Fibroblast of the aortic adventitia (primary cell): ENCODE measurements around the gene METTL16. TPM values are rescaled to one million over a fixed set of nuclear protein-coding genes. Genes with fewer than 3 reads are reported as not detected.
A peak's percentile ranks its signal among the peaks of the same experiment; 100 is the strongest.
"Not testable (repeated sequence)": the region's sequence is repeated elsewhere in the genome, so short reads cannot be mapped to it uniquely, and the experiment has no call there.

Experiments used
- DNase-seq: peaks from one replicate; pipeline ENCODE4 v3.0.0-alpha.2; 2010; ENCODE audit warnings: low read depth
- H3K4me3 ChIP-seq: 2 replicates; pipeline ENCODE4 v1.5.1; 2011; ENCODE audit warnings: low read depth, mild to moderate bottlenecking, control low read depth, low read length, moderate library complexity
- total RNA-seq: library from RNA; depleted of rRNA; stranded (reverse); fragments of >200 nt; gene quantifications from 2 replicates; pipeline ENCODE4 v1.2.3, GENCODE V29; 2012; ENCODE audit warnings: low replicate concordance
- TF ChIP-seq, protein P1 (sequence below): IDR thresholded peaks from 2 replicates; pipeline ENCODE4 v1.5.1; 2011; ENCODE audit warnings: mild to moderate bottlenecking, low read length, control low read depth, inconsistent platforms; ENCODE audit not compliant: insufficient read depth

The METTL16 gene
- total RNA-seq, 1 donor: 18.7 TPM

DNA sequence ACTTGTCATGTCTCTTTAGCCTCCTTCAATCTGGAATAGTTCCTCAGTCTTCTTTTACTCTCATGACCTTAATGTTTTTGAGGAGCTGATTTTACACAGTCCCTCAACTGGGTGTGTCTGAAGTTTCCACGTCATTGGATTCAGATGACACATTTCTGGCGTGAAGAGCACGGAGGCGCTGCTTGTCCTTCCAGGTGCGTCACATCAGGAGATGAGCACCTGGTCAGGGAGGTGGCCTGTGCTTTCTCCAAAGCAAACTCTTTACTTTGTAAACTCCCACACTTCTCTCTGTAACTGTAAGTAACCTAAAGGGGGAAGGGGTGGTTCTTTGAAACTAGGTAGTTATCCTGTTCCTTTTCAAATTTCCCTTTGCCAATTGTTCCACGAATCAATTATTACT, 58.4 kb downstream of the METTL16 start:
- no peak for DNase-seq
- TF ChIP-seq, protein P1, sequence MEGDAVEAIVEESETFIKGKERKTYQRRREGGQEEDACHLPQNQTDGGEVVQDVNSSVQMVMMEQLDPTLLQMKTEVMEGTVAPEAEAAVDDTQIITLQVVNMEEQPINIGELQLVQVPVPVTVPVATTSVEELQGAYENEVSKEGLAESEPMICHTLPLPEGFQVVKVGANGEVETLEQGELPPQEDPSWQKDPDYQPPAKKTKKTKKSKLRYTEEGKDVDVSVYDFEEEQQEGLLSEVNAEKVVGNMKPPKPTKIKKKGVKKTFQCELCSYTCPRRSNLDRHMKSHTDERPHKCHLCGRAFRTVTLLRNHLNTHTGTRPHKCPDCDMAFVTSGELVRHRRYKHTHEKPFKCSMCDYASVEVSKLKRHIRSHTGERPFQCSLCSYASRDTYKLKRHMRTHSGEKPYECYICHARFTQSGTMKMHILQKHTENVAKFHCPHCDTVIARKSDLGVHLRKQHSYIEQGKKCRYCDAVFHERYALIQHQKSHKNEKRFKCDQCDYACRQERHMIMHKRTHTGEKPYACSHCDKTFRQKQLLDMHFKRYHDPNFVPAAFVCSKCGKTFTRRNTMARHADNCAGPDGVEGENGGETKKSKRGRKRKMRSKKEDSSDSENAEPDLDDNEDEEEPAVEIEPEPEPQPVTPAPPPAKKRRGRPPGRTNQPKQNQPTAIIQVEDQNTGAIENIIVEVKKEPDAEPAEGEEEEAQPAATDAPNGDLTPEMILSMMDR: no peak
- no peak overlapping the region for H3K4me3 ChIP-seq

DNA sequence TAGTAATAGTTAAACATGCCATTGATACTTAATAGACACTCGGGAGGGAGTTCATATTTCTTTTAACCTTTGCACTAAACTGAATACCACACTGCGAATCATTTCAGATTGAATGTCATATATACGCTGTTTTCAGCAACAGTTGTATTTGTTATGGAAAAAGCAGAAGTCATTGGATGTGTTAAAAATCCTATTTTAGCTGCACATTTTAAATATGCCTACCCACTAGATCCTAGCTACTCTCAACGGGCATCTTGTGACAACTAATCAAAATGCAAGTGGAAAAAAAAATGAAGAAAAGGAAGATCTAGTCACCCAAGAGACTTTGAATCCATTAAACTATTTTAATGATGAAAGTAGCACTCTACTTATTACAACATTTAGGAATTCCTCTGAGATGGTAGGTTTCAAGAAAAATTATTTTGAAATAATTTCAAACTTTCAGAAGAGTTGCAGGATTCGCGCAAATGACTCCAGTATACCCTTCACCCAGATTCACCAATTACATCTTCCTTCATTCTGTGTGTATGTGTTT, 59.4 kb downstream of the METTL16 start:
- TF ChIP-seq, protein P1: no peak
- no peak for DNase-seq

DNA sequence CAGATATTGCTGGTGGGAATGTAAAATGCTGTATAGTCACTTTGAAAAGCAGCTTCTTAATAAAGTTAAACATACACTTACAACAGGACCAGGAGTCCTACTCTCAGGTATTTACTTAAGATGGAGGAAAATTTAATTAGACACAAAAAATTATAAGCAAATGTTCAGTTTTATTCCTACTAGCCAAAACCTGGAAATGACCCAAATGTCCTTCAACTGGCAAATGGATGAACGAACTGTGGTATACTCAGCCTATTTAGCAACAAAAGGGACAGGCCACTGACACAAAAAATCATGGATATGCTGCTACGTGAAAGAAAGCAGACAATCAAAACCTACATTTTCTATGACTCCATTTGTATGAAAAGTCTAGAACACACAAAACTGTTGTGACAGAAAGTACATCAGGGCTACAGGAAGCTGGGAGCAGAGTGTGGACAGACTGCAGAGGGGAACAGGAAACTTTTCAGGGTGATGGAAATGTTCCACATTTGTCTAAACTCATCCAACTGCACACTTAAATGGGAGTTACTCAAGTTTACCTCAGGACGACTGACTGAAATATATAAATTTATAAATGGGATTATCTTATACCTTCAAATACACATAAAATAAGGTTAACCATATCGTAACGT, 61.6 kb downstream of the METTL16 start:
- DNase-seq: no peak
- TF ChIP-seq, protein P1: no peak
- H3K4me3 ChIP-seq: no peak overlapping the region

More for the DNA sequence above, 59.4 kb downstream of the METTL16 start:
- no peak overlapping the region for H3K4me3 ChIP-seq

DNA sequence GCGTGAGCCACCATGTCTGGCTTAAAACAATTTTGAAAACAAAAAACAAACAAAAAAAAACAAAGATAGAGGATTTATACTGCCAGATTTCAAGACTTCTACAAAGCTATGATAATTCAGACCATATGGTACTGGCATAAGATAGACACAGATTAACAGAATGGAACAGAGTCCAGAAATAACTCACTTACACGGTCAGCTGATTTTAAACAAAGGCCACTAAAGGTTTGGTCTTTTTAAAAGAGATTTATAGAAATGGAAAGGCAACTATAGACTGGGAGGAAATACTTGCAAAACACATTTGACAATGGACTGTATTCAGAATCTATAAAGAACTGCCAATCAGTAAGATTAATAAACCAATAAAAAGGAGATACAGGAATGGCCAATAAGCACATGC, 62.2 kb downstream of the METTL16 start:
- H3K4me3 ChIP-seq: no peak overlapping the region
- TF ChIP-seq, protein P1: no peak
- peak; percentile 74 for DNase-seq

DNA sequence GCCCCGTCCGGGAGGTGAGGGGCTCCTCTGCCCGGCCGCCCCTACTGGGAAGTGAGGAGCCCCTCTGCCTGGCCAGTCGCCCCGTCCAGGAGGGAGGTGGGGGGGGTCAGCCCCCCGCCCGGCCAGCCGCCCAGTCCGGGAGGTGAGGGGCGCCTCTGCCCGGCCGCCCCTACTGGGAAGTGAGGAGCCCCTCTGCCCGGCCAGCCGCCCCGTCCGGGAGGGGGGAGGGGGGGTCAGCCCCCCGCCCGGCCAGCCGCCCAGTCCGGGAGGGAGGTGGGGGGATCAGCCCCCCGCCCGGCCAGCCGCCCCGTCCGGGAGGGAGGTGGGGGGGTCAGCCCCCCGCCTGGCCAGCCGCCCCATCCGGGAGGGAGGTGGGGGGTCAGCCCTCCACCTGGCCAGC, 64.2 kb downstream of the METTL16 start:
- not testable (repeated sequence) for H3K4me3 ChIP-seq, DNase-seq

DNA sequence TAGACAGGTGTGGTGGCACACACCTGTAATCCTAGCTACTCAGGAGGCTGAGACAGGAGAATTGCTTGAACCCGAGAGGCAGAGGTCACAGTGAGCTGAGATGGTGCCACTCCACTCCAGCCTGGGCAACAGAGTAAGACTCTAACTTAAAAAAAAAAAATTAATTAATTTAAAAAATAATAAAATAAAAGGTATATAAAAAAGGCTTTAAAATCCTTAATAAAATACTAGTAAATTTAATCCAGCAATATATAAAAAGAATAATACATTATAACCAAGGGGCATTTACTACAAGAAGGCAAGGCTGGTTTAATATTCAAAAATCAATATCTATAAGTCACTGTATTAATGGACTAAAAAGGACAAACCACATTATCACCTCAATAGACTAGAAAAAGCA, 66.0 kb downstream of the METTL16 start:
- TF ChIP-seq, protein P1: no peak
- no peak for DNase-seq
- no peak overlapping the region for H3K4me3 ChIP-seq

DNA sequence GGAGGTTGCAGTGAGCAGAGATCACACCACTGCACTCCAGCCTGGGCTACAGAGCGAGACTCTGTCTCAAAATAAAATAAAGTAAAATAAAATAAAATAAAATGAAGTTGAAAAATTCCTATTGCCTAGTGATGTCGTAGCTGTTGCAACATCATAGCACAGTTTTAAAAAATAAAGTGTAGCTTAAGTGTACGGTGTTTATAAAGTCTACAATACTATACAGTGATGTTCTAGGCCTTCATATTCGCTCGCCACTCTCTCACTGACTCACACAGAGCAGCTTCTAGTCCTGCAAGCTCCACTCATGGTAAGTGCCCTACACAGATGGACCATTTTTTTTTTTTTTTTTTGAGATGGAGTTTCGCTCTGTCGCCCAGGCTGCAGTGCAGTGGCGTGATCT, 67.3 kb downstream of the METTL16 start:
- no peak overlapping the region for H3K4me3 ChIP-seq
- no peak for DNase-seq
- TF ChIP-seq, protein P1: no peak
